GM19043 (cell line): Measurements from ENCODE around the gene RPS2.
"Not testable (repeated sequence)": the region's sequence is repeated elsewhere in the genome, so short reads cannot be mapped to it uniquely, and the experiment has no call there.

Experiments used
- ATAC-seq: cut with Tn5 transposase; IDR thresholded peaks from one replicate; pipeline ENCODE4 v1.9.1; 2021; ENCODE audit warnings: low read depth; ENCODE audit not compliant: unreplicated experiment

Gene RPS2

DNA sequence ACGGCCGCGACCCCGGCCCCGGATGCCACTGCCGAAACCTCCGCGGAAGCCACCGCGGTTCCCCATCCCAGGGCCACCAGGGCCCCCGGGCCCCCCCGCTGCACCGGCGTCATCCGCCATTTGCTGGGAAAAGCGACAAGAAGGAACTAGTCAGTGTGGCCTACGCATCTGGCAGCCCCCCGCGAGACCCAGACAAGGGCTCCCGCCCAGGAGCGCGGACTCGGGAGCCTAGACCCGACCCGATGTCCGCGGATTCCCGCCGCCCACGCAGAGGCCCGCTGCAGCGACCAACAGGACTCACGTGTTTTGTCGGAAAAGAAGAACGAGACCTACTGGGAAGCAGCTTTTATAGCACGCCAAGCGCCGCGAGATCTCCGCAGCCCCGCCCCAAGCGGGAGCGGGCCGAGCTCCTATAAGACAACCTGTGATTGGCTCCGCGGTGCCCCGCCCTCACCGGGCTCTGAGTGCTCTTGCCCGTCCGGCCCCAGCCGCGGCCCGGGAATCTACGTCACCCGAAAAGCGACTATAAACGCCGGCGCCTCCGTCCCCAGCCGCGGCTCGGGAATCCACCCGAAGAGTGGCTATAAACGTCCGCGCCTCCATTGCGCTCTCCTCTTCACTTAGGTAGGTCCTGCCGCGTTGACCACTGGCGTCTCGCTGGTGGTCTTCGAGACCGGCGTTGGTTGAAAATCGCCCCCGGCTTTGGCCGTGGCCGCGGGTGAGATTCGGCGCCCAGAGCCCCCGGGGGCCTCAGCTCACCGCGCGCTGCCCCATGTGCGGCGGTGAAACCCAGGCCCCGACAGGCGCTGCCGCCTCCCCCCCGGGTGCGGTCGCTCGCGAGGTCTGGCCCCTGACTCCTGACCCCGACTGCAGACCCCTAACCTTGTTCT lies at the start of gene RPS2:
Gene RPS2, minus strand, starts transcription at position 321 of the 890 bp plus-strand sequence. Its CDS starts 201 bp downstream, at position 120.
- peak; percentile 76 for ATAC-seq

DNA sequence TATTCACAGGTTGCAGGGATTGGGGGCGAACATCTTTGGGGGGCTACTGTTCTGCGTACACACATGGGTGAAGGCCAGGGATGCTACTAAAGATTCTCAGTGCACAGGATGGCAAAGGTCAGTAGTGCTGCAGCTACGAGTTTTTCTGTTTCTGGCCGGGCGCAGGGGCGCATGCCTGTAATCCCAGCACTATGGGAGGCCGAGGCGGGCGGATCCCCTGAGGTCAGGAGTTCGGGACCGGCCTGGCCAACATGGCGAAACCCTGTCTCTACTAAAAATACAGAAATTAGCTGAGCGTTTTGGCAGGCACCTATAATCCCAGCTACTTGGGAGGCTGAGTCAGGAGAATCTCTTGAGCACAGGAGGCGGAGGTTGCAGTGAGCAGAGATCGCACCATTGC lies 48.9 kb upstream of the RPS2 start:
- no peak for ATAC-seq

DNA sequence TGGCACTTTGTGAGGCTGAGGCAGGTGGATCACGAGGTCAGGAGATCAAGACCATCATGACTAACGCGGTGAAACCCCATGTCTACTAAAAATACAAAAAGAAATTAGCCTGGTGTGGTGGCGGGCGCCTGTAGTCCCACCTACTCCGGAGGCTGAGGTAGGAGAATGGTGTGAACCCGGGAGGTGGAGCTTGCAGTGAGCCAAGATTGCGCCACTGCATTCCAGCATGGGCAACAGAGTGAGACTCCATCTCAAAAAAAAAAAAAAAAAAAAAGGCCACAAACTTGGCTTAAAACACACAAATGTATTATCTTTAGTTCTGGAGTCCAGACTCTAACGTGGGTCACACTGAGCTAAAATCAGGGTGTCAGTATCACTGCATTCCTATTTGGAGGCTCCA lies 47.1 kb upstream of the RPS2 start:
- ATAC-seq = not testable (repeated sequence)

DNA sequence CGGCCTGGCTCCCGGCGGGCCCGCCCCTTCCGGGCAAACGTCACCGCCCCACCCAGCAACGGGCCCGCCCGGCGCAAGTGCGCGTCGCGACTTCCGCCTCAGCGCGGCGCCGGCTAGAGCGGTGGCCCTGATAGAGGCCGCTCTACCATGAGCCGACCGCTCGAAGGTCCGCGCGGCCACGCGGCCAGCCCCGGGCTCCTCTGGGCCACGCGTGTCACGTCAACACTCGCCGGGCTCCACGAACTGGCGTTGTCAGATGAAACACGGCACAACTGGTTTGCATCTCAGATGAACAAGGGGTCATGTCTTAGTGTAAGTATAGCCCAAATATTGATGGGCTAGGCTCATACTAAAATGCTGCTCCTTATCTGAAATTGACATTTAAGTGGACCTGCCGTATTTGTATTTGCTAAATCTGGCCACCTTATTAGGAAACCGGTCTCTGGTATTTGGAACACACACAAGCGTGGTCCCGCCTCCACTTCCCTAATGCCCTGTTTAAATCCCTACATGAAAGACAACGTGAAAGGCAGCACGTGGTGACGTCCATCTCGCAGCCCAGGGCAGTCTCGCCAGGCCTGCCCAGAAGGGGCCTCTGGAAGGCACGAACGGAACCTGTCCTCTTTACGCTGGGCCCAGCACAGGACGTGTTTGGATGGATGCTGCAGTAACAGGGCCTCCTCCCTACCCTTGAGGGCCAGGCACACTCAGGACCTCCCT lies 45.3 kb upstream of the RPS2 start, which contains the start of gene ZNF598:
Gene ZNF598, minus strand, starts transcription at position 31 of the 720 bp plus-strand sequence.
- peak; percentile 90 for ATAC-seq

DNA sequence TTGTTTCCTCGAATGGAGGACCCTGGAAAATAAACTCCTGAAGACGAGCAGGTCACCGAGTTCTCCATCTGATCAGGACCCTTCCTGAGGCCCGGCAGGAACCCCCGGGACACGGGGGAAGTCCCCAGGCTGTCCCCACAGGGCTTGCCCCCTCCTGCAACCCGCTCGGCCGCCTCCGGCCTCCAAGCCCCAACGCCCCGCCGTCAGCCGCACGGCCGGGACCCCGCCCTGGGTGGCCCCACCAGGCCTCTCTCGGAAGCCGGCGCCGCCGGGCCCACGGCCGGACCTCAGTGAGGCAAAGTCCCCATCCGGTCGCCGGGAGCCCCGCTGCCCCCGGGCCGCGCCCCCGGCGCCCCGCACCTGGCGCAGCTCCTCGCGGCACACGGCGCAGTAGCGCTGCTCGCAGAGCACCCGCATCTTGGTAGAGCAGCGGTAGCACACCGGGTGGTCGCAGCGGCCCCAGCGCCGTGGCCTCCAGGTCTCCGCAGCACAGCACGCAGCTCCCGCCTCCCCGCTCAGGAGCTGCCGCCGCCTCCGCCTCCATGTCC lies 44.6 kb upstream of the RPS2 start:
- peak; percentile 24 for ATAC-seq

DNA sequence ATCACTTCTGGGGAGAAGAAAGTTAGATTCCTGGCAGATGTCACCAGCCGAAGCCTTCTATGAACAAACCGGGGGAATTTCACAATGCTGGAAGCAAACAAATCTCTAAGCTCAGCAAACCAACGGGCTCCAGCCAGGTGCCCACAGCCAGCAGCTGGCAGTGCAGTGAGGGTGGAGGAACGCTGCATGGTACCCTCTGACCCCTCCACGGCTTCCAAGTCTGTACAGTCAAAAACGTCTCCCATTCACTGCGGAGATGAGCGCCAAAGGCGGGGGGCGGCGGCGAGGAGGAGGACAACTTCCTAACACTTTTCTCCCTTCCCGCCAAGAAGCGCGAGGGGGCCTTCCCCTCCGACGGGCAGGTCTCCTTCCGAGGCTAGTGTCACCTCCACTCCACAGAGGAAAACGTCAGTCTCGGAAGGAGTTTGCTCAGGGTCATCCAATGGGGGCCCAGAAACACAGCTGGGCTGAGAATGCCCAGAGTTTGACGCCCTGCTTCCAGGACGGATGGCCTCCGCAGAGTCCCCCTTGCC lies 44.1 kb upstream of the RPS2 start:
- ATAC-seq = no peak

DNA sequence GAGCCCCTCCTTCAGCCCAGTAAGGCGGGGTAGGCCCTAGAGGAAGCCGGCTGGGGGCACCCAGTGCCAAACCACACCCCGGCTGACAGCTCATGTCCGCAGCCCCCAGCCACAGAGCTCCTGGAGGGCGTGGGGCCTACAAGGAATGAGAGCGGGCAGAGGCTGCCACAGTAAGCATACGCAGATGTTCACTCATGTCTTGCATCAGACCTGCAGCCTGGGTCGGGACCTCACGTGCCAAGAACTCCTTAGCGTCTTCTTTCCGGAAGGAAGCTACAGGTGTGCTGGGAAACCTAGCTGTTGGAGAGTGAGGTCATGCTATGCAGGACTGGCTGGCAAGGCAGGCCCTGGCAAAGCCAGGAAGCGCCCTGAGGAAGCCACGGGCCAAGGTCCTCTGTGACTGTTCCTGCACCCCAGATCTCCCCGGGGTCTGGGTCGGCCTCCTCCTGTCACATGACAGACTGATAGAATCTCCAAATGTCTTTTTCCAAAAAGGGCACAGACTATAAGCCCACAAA lies 43.4 kb upstream of the RPS2 start:
- no peak for ATAC-seq

DNA sequence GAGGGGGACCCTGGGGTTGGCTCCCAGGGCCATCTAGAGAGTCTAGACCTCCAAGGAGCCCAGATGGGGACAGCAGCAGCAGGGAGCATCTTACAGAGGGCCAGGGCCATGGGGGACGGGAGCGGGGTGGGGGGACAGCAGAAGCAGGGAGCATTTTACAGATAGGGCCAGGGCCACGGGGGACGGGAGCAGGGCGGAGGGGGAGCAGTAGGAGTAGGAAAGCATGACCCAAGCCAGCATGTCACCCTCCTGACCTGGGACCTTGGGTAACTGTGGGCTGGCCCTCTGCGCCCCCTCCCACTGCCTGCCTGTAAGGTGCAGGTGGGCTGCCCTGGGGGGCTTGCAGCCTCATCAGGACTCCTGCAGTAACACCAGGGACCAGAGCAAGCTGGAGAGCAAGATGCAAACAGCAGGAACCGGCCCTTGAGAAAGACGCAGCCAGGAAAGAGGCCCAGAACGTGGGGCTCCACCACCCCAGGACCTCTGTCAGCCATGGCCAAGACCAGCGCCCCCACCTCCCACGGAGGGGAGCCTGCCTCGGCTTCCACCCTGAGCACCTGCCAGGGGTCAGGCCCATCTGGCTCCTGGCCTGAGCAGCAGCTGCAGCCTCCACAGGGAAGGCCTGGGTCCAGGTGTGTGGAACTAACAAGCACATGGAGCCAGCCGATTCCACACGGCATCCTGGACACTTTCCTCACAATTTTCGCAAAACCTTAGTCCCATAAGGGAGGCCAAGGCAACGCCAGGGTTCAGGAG lies 42.6 kb upstream of the RPS2 start:
- no peak for ATAC-seq

DNA sequence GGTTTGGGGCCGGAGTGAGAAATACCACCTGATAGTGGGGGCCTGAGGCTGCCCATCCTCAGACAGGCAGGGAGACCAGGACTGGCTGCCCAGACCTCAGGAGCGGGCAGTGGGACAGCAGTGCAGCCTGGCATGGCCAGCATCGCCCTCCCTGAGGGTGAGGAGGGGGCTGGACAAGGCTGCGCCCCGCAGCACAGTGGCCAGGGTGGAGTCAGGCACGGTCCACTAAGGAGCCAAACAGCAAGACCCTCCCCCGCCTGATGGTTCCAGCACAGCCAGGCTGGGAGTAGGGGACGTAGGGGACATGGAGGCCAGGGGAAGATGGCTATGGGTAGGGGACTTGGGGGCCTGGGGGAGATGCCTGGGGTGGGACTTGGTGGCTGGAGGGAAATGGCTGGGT lies 41.7 kb upstream of the RPS2 start:
- no peak for ATAC-seq

DNA sequence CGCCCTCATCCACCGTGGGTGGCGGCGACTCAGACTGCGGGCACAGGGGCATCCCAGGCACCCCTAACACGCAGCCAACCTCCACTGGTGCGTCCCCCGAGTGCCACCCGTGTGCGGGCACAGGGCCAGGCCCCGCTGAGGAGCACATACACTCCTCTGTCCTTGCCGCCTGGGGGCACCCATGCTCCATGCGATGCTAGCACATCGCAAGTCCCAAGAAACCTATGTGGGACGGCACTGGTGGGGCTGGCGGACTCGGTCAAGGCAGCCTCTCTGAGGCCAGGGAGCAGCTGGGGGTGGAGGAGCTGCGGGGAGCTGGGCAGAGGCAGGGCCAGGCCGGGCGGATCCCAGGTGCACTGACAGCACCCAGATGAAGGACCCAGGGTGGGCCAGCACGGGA lies 41.0 kb upstream of the RPS2 start:
- ATAC-seq = no peak

DNA sequence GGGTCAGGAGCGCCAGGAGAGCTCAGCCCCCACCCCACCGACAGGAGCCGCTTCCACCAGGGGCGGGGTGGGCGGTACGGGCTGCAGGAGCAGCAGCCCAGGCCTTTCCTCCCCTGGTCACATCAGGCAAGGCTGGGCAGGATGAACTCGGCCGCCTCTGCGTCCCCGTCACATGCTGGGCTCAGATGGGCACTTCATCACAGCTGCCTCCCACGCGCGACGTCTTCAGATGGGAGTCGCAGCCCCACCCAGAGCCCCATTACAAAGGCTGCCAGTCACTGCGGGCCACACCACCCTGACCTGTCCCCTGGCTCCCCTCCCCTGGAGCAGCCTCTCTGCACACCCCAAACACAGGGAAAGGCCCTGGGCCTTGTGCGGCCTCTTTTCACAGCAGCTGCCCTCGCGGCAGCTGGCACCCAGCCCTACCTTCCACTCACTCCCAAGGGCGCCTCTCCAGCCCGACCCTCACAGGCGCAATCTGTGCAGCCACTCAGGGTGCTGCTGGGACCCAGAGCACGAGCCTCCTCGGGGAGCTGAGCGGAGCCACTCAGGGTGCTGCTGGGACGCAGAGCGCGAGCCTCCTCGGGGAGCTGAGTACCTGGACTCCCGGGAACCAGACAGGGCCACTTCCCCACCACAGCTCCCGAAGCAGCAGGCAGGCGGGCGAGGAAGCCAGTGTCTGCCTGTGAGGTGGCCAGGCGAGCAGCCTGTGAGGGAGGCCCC lies 40.3 kb upstream of the RPS2 start:
- ATAC-seq = no peak

DNA sequence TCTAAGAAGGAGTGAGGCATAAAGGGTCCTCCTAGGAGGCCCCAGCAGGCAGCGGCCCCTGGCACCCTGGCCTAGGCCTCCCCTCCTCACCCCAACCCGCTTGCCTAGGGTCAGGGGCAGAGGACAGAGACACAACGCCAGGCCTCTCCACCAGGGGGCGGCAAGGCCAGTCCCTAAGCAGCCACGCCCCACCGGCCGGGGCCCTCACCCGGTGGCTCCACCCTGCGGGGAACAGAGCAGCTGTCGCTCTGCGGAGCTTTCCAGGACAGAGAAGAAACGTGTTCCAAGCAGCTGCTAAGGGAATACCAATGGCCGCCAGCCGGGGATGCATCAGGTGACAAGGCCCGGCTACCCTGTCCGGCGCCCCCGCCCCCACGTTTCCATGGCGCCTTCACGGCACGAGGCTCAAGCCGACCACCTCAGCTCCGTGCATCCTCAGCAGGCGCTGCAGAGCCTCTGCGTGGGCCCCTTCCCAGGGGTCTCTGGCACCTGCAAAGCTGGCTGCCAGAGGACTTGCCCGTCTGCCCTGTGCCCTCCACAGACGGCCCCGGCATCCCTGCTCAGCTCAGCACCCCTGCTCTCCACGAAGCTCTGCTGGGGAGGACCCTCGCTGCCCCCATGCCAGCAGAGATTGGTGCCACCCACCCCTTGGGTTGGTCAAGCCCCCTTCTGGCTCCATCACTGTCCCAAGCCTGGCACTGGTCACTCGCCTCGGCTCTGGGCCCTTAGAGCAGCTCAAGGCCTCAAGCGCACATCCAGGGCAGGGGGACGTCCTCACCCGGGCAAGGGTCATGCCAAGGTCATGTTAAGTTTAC lies 39.4 kb upstream of the RPS2 start:
- no peak for ATAC-seq

DNA sequence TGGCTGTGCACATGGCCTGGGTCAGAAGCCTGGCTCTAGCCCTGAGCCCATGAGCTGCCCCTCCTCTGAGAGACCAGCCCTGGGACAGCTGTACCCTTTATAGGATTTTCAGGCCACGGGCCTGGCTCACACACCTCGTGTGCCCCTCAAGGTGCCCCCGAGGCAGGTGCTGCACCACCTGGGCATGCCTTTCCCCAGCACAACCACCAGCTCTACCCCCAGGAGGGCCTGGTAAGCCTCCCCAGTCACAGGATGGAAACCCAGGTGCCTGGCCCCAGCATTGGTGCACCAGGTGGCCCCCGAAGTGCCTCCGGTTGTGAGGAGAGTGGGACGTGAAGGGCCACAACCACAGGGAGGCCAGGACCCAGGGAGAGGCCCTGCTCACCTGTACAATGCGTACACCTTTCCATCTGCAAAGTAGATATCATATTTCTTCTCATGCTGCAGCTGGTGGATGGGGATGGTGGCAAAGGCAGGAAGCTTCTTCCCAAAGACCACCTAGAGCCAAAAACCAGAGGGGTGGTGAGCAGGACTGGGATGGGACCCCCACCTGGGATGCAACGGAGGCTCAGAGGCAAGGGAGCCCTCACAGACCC lies 38.7 kb upstream of the RPS2 start:
- no peak for ATAC-seq

DNA sequence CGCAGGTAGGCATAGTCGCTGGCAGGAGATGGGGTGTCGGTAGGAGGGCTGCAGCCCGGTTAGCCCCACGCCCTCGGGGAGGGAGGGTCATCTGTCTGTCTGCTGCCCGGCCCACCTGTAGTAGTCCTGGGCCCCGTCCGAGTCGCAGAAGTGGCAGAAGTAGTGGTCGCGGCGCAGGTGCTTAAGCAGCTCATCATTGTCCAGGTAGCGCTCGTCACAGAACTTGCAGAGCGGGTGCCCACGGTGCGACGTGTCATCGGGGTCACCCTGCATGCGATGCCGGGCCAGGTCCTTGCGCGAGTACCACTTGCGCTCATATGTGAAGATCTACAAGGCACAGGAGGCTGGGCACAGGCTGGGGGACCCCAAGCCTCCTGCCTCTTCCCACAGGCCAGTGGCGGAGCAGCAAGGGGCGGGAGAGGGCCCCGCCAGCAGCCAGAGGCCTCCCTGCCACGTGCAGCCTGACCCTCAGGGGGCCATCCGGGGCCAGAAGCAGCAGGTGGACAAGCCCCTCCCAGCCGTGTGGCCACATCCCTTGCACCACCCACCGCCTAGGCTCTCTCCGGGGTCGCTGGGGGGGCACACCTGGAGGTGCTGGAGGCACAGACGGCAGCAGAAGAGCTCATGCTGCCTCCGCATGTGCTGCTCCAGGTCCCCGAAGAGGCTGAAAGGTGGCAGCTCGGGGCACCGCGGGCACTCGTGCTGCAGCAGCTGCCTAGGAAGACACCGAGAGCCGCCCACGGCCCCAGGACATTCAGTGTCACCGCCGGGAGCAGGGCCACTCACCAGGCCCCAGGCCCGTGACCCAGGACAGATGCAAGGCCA lies 38.0 kb upstream of the RPS2 start:
- no peak for ATAC-seq

DNA sequence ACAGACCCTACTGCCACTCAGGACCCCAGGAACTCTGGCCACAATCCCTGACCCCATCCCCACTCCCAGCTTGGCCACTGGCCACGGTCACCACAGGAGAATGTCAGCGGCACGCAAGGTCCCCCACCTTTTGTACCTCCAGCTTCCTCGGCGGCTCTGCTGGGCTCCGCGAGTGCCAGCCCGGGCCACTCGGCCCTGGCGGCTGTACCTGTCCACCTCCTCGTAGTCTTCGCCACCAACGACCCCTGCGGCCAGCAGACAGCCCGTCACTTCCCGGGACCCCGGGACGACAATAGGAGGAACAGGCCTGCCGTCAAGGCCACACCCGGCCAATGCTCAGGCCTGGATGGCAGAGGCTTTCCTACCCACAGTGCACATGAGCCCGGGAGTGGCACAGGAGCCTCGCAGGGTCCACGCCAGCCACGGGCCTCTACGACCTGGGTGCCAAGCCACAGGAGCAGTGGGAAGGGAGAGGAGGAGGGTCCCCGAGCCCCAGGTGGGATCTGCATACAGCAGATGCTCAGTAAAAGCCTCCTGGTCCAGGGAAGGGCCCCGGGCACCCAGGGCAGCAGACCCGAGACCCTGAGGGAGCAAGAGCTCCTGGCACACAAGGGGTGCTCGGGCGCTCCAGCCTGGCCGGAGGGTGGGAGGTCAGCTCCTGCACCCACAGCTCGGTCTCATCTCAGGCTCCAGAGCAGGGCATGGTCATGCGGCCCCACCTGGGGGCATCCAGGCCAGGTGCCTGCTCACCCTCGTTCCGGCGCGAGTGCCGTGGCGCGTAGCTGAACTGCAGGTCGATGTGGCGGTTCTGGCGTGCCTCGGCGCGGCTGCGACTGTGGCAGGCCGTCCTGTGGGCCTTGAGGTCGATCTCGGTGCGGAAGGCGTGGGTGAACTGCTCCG lies 37.1 kb upstream of the RPS2 start:
- ATAC-seq = no peak

DNA sequence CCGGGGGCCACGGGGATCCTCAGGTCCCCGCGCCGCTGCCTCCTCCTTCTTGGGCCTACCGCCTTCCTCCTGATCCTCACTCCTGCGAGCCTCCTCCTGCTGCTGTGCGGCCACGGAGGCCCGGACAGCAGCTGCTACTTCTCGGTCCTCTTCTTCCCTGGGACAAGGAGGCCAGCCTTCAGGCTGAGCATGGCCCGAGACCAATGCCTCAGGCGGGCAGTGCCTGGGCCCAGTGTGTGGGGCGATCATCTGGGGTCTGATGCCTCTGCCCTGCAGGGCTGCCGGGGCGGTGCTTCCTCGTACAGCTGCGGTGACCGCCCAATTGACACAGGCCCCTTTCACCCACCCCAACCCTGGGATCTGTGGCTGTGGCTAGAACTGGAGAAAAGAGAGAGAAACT lies 36.4 kb upstream of the RPS2 start:
- no peak for ATAC-seq
